ENCODE data around the gene ATCAY. TPM values are rescaled to one million over a fixed set of nuclear protein-coding genes. Genes with fewer than 3 reads are reported as not detected.
"Not testable (repeated sequence)": the region's sequence is repeated elsewhere in the genome, so short reads cannot be mapped to it uniquely, and the experiment has no call there.

ATCAY gene
- total RNA-seq, 1 donor from 2014 or later, result not detected

GRCh38 chr19:3936506-3937442, 56.3 kb downstream of the ATCAY start:
- intact Hi-C loops (cut with DNase I), result no loop called here
- no peak for ATAC-seq
- no peak for DNase-seq (ENCODE audit: low spot score)

GRCh38 chr19:3938300-3938950, 57.9 kb downstream of the ATCAY start:
- DNase-seq (ENCODE audit: low spot score); intact Hi-C loops (cut with DNase I); ATAC-seq: not testable (repeated sequence)

DNA sequence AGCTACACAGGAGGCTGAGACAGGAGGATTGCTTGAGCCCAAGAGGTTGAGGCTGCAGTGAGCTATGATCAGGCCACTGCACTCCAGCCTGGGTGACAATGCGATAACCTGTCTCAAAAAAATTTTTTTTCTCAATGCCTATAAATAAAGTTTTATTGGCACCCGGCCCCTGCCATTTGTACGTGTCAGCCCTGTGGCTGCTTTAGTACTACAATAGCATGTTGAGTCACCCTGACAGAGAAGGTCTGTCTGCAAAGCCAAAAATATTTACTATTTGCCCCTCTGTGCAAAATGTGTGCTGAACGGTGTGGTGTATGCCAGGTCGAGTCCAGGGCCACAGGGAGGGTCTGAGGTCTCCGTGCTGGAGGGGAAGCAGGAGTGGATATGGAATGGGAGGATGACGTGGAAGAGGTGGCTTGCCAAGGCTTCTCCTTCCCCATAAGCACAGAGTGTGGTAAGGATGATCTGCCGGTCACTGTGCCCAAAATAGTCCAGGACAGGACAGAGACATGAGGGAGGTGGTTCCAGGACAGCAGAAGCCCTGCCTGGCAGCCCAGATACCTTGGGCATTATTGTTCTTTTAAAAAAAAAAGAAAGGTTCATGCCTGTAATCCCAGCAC, 62.4 kb downstream of the ATCAY start:
- DNase-seq (ENCODE audit: low spot score) (no peak), ATAC-seq (no peak)
- intact Hi-C loops (cut with DNase I), result no loop called here

GRCh38 chr19:3944018-3944721, 63.7 kb downstream of the ATCAY start:
- DNase-seq (ENCODE audit: low spot score) (no peak), ATAC-seq (no peak)
- intact Hi-C loops (cut with DNase I), result no loop called here

GRCh38 chr19:3945838-3946237, 65.4 kb downstream of the ATCAY start:
- intact Hi-C loops (cut with DNase I), result no loop called here
- ATAC-seq (no peak), DNase-seq (ENCODE audit: low spot score) (no peak)

- ATAC-seq; DNase-seq (ENCODE audit: low spot score); intact Hi-C loops (cut with DNase I): not testable (repeated sequence)
Measured at GRCh38 chr19:3947316-3947933, 66.9 kb downstream of the ATCAY start.

DNA sequence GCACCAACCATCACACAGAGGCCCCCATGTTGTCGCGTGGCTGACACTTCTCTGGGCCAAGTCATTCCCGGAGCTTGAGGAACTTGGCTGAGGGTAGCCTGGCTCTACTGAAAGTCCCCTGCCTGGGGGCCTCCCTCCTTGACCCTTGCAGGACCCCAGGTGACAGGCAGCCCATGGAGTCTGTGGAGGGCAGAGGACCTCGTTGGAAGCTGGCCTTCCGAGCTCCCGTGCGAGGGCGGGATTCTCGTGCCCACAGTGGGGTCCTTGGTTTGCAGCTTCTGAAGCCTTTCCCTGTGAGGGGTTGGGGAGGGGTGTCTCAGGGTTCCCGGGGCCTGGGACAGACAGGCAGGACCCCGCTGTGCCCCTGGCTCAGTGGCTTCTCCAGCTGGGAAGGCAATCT, 68.8 kb downstream of the ATCAY start:
- no peak for ATAC-seq
- intact Hi-C loops (cut with DNase I), result no loop called here
- no peak for DNase-seq (ENCODE audit: low spot score)

DNA sequence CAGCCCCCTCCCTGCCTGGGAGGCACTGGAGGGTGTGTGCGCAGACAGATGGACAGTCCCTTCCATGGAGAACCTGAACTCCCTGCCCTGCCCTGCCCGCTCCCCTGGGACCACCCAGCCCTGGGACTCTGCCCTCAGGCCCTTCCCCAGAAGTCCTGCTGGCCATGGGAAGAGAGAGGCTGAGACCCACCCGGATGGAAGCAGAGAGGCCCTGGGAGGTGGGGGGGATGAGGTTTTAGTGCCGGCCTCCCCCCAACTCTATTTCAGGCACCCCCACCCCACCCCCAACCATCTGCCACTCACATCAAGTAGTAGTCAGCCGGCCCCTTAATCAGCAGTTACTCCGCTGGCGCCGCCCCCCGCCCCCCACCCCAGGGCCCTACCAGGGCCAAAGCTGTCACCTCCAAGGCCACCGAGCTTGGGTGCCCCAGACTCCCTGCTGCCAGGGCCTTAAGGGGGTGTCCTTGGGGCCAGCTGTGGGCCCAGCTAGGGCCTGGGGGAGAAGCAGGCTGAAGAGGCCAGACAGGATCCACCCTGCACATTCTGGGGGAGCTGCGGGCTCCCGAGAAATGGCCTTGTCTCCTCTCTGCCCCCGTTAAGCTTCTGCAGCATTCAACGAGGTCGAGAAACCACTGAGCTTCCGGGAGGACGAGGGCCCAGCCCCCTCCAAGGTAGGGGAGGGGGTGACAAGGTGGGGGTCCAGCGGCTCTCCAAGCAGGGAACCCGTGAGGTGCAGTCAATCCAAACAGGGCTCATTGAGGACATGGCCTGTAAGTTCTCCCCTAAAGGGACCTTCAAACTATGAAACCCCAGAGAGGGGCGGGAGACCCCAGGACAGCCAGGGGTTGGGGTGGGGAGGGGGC, 69.7 kb downstream of the ATCAY start:
- no peak for ATAC-seq
- no peak for DNase-seq (ENCODE audit: low spot score)
- intact Hi-C loops (cut with DNase I), result no loop called here

DNA sequence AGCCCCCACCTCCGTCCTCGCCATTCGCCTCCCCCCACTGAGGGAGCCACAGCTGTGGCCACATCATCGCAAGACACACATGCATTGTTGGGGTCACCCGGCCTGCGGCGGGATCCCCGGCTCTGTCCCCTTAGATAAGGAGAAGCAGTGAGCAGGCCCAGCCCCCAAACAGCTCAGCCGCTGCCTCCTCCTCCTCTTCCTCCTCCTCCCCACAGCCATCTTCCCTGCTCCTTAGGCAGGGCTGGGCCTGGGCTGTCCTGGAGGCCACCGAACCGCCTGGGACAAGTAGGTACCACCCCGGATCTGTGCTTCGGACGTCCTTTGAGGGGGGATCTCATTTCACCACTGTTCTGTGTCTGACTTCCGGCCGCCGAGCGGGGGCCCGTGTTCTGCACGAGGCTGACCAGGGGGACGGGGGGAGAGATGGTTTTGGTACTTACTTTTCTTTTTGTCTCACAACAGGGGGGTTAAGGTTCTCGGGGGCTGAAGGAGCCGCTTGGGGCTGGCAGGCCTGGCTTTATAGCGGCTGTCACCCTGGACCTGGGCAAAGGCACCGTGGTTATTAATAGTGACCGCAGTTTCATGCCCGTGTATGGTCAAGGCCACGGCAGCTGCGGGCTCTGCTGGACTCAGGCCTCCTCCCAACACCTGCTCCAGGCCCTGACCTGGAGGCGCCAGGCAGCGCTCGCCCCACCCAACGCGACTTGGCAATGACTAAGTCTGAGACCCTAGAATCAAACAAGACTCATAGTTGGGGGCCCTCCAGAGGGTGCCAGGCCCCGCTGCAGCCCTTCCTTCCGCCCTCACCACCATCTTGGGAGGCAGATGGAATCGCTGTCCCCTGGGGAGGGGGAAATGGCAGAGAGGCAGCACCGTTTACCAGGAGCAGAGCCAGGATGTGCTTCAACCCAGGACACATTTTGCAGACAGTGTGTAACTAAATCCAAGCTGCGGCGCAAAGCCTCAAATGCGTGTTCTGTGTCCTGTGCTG, 70.7 kb downstream of the ATCAY start:
- intact Hi-C loops (cut with DNase I), result no loop called here
- no peak for DNase-seq (ENCODE audit: low spot score)
- ATAC-seq, result peak; percentile 38

- ATAC-seq; intact Hi-C loops (cut with DNase I); DNase-seq (ENCODE audit: low spot score): not testable (repeated sequence)
Measured at GRCh38 chr19:3952755-3953276, 72.3 kb downstream of the ATCAY start.

DNA sequence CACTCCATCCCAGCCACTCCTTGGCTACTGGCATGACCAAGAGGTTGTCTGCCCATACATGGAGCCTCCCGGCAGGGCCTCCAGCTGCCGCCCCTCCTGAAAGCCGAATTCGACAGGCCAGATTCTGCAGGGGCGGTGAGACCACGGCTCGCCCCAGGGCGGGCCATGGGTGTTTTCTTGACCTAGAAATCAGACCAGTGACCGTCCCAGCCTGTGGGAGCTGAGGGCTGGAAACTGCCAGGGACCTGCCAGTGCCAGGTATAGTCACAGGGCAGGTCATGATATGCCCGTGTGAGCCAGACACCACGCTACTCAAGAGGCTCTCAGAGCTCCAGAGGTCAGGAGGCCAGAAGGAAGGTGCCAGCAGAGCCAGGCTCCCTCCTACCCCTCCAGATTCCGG, 73.6 kb downstream of the ATCAY start:
- ATAC-seq, result no peak
- intact Hi-C loops (cut with DNase I), result no loop called here
- DNase-seq (ENCODE audit: low spot score), result no peak

DNA sequence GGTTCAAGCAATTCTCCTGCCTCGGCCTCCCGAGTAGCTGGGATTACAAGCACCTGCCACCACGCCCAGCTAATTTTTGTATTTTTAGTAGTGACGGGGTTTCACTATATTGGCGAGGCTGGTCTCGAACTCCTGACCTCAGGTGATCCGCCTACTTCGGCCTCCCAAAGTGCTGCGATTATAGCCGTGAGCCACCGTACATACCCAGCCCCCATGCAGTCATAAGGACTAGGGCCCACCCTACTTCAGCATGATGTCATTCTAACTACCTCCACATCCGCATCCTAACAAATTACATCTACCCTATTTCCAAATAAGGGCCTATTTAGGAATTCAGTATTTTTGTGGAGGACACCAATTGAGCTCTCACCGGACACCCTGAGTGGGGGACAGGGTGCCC, 74.8 kb downstream of the ATCAY start:
- DNase-seq (ENCODE audit: low spot score); intact Hi-C loops (cut with DNase I); ATAC-seq: not testable (repeated sequence)

- no peak for ATAC-seq
- no peak for DNase-seq (ENCODE audit: low spot score)
- intact Hi-C loops (cut with DNase I), result no loop called here
Measured at GRCh38 chr19:3955688-3956087, 75.2 kb downstream of the ATCAY start.

GRCh38 chr19:3958836-3959765, 78.6 kb downstream of the ATCAY start:
- intact Hi-C loops (cut with DNase I), result no loop called here
- peak; percentile 23 for ATAC-seq
- DNase-seq (ENCODE audit: low spot score), result no peak

DNA sequence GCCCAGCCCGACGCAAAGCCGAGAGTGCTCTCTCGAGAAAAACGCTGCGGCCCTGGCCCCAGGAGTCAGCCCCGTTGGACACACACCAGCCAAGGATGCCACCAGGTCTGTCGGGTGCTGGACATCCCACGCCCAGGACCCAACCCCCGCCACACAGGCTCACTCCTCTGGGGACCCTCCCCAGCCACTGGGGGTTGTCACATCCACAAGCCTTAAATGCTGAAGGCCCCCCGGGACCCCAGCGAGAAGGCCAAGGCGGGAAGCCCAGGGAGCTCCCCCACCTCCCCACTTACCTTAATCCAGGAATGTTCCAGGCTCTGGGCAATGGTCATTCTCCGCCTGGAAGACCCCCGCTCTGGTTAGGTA, 79.3 kb downstream of the ATCAY start:
- intact Hi-C loops (cut with DNase I), result no loop called here
- DNase-seq (ENCODE audit: low spot score) (no peak), ATAC-seq (no peak)

GRCh38 chr19:3961007-3961406, 80.5 kb downstream of the ATCAY start:
- ATAC-seq (no peak), DNase-seq (ENCODE audit: low spot score) (no peak)
- intact Hi-C loops (cut with DNase I), result no loop called here

Measured in sciatic nerve (tissue), 2 donors.